HG03039 (cell line): ENCODE measurements around the gene CCT7.
"Not testable (repeated sequence)": the region's sequence is repeated elsewhere in the genome, so short reads cannot be mapped to it uniquely, and the experiment has no call there.

Experiments used
- ATAC-seq: cut with Tn5 transposase; IDR thresholded peaks from one replicate; pipeline ENCODE4 v1.9.1; 2021; ENCODE audit warnings: mild to moderate bottlenecking, moderate library complexity; ENCODE audit not compliant: unreplicated experiment

The CCT7 gene

DNA sequence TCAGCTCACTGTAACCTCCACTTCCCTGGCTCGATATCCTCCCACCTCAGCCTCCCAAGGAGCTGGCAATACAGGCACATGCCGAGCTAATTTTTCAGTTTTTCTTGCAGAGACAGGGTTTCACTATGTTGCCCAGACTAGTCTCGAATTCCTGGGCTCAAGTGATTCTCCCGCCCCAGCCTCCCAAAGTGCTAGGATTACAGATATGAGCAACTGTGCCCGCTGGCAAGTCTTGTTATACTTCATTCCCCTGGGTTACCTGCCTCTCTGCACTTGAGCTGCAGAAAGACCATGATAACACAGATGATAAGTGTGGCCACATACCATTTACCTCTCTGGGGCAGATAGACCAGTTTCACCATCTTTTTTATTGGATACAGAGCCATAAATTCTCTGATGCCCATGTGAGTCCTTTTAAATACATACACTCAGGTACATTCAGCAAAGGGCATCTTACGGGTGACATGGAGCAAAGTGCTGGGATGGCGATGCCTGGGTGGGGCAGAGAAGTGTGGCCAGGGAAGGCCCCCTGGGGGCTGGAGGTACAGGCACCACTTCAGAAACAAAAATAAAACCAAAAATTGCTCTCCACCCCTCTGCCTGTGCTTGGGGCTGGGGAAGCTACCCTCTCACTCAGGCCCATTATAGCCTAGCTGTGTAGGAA is 20.4 kb downstream of the CCT7 start:
- ATAC-seq = no peak

- no peak for ATAC-seq
Measured at GRCh38 chr2:73255007-73255644, 21.0 kb downstream of the CCT7 start.

DNA sequence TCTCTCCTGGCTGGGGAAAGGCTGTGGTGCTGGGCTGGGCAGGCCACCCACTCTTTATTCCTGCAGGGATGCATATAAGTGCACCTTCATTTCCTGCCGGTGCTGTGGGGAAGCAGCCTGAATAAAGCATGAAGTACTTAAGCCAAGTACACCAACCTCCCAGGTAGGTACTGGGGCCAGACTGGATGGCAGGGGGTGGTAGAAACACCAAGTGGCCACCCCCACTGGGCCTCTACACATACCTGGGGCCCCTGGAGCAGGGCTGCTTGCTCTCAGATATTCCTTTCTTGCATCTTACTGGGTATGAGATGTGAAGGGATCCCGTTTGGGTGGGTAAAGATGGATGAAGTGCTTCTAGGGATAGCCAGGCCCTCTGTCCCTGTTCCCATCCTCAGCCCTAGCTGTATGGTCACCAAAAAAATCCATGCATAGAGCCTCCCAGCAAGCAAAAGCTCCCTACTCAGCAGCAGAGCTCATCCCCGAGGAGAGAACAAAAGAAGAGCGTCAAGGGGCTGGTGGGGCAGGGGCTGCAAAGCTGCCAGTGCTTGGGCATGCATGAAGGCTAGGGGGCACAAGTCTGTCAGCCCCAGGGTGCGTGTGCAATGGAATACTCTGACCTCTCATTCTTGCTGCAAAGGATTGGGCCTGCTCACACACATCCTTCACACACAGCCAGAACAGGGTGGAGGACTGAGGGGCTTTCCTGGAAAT is 22.0 kb downstream of the CCT7 start:
- no peak for ATAC-seq

DNA sequence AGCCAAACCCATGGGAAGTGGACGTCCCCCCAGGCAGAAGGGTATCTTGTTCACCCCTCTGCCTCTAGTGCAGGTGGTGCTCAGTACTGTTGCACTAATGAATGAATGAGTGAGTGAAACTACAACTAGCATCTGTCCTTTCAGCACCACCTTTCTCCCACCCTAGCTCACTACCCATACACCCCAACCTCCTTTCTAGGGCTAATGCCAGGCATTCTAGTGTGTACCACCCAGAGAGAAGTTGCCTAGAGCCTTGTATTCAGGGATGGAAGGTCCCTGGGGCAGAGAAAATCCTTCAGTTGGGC is 22.5 kb downstream of the CCT7 start:
- no peak for ATAC-seq

- no peak for ATAC-seq
Measured at GRCh38 chr2:73257021-73257420, 22.9 kb downstream of the CCT7 start.

- ATAC-seq = no peak
Measured at GRCh38 chr2:73257425-73258125, 23.5 kb downstream of the CCT7 start.

DNA sequence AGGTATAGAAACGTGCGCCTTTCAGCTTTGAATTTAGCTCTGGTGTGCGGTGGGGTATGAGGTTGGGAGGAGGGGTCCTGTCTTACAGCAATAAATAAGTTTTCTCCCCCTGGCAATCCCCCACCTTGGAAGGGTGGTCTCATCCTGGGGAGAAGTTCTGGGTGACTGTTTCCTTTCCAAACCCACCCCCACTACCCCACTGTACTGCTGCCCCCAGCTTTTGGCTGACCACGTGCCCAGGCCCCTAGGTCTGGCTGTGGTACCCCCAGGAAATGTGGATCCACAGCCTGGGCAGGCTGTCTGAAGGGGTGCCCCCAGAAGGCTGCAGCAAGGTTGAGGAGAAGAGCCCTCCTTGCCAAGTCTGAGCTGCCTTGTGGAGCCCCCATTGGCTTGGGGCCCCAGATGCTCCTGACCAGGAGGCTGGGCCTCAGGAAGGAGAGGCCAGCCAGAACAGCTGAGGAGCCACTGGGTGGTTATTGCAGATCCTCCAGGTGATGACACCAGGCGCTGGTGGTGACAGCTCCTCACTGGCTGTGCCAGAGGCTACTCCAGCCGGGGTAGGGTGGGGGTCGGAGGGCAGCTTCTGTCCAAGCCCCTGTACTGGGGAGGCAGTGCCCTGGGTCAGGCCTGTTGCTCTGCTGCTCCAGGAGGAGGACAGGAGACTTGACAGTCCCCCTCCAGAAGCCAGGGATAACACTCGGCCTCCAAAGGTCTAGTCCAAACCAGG is 24.2 kb downstream of the CCT7 start:
- no peak for ATAC-seq

DNA sequence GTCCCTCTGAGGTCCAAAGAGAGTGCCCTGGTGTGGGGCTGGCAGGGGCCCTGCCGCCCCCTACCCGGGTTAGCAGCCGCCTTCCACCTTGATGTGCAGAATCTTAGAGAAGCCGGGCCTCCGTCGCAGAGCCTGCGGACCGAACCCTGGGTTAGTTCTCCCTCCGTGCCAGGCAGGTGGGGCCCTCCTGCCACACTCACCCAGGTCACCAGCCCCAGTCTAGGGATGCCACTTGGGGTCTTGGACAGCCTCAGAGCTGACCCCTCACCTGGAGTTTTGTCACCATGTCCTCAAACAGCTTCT is 24.8 kb downstream of the CCT7 start:
- no peak for ATAC-seq

GRCh38 chr2:73259276-73259675 is 25.2 kb downstream of the CCT7 start:
- no peak for ATAC-seq

DNA sequence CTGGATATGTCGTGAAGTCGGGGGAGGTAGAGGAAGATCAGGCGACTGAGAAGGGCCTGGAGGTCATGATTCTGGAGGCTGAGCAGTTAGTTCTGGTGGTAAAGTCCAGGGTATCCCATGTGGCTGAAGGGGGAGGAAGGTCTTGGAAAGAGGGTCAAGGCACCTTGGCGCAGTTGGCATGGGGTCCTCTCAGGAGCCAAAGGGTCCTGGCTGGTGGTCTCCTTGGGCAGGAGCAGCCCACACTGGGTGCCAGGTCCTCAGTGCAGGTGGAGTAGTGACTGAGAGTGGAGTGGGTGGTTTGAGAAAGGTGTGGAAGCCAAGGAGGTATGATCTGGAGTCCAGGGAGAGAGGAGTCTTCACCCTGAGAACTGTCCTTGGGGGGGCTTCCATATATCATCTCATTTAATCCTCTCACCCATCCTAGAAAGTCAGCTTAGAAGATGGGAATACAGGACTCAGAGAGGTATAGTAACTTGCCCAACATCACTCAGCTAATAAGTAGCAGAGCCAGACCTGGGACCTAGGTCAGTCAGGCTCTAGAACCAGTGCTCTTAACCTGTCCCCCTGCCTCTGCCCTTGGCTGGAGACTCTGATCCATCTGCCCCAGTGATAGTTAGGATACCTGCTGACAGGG is 25.7 kb downstream of the CCT7 start:
- no peak for ATAC-seq

DNA sequence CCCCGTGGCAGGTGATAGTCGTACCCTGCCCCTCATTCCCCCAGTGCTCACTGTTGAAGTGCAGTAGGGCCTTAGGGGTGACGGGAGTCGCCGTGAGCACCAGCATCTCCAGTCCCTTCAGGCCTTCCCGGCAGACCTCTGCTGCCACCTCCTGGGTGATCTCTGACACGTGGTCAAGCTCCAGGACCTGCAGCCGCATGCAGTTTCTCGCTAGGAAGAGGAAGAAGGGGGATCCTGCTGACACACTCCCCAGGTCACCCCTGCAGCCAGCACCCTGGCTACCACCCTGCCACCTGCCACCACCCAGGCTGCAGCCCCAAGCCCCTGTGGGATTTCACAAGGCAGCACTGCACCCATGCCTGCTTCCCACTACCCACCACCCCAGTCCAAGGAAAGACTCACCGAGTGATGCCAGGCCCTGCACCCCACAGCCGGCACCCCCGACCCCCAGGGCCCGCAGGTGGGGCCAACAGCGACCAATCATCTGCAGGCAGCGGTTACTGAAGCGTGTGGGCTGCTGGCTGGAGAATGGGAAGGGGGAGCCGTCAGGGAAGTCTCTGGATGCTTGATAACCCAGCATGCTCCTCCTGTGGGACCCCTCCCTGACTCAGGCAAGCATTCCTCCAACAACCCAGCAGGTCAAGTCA is 26.4 kb downstream of the CCT7 start:
- ATAC-seq = no peak

- ATAC-seq = no peak
Measured at GRCh38 chr2:73262108-73262651, 28.1 kb downstream of the CCT7 start.

DNA sequence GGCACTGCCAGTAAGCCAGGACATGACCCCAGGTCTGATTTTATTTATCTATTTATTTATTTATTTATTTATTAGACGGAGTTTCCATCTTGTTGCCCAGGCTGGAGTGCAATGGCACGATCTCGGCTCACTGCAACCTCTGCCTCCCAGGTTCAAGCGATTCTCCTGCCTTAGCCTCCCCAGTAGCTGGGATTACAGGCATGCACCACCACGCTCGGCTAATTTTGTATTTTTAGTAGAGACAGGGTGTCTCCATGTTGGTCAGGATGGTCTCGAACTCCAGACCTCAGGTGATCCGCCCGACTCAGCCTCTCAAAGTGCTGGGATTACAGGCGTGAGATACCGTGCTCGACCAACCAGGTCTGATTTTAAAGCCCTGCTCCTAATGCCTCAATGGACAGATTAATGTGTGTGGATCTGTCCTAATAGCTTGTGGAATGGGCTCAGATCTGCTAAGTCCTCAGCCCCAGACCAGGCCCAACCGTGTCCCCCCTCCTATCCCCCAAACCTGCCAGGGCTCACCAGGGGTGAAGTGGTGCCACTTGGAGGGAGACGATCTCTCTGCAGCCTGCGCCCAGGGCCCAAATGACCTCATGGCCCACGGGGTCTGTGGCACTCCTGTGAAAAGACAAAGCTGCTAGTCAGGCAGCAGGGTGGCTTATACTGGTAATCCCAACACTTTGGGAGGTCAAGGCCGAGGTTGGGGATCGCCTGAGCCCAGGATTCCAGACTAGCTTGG is 28.8 kb downstream of the CCT7 start:
- not testable (repeated sequence) for ATAC-seq

- no peak for ATAC-seq
Measured at GRCh38 chr2:73263540-73264331, 29.6 kb downstream of the CCT7 start.

GRCh38 chr2:73264332-73264606 is 30.2 kb downstream of the CCT7 start:
- no peak for ATAC-seq

- ATAC-seq = no peak
Measured at GRCh38 chr2:73264783-73265182, 30.7 kb downstream of the CCT7 start.

DNA sequence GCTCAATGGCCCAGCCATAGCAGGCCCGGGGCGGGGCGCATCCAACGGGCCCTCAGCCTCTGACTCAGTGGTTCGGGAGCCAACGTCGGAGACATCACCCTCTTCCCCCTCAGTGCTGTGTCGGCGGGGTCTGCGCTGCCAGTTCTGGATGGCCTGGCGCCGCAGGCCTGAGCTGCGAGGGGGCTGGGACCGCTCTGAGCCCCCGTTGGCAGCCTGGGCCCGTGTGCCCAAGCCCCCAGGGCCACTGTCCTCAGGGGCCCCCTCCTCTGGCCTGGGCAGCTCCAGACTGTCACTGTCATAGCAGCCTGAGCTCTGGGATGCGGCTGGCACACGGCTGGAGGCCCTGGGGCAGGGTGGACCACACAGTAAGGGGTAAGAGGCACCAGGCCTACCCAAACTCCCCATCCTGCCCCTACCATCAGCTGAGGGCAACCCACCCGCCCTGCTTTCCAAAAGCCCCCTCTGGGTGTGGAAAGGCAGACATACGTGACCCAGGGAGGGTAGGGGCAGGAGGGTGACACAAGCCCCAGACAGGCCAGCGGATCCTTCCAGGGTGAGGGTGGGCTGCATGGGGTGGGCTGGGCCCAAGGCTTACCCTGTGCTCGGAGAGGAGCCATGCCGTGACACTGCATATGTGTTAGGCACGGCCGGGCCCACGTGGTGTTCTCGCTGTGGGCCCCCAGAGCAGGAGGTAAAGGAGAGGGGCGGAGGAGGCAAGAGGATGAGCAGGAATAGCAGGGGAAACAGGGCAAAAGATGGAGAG is 31.4 kb downstream of the CCT7 start:
- no peak for ATAC-seq
